EH (cell line): ENCODE data around the gene GAS5.
A peak's percentile ranks its signal among the peaks of the same experiment; 100 is the strongest.
"Not testable (repeated sequence)": the region's sequence is repeated elsewhere in the genome, so short reads cannot be mapped to it uniquely, and the experiment has no call there.

ENCODE experiments used
- DNase-seq: peaks from one replicate; pipeline ENCODE4 v3.0.0-alpha.2; 2015; ENCODE audit warnings: low read depth

The GAS5 gene

GRCh38 chr1:173867753-173868265, at the start of gene GAS5:
TSS of gene GAS5 (minus strand) at chr1:173867989.
- DNase-seq = peak; percentile 100

- no peak for DNase-seq
These were observed 49.4 kb upstream of the GAS5 start, which contains the start of gene SERPINC1 for GRCh38 chr1:173917149-173917548. TSS of gene SERPINC1 (minus strand) at chr1:173917327. CDS start at chr1:173917259, 68 bp downstream.

- no peak for DNase-seq
These were observed 48.9 kb upstream of the GAS5 start for GRCh38 chr1:173916667-173917066.

- DNase-seq = no peak
These were observed 47.8 kb upstream of the GAS5 start for GRCh38 chr1:173915596-173915995.

GRCh38 chr1:173914366-173914871, 46.6 kb upstream of the GAS5 start:
- DNase-seq = peak; percentile 9

- no peak for DNase-seq
These were observed 45.3 kb upstream of the GAS5 start for GRCh38 chr1:173913111-173913510.

GRCh38 chr1:173903827-173904531, 36.2 kb upstream of the GAS5 start:
- no peak for DNase-seq

- DNase-seq = no peak
These were observed 33.2 kb upstream of the GAS5 start for GRCh38 chr1:173900992-173901391.

GRCh38 chr1:173900427-173900826, 32.6 kb upstream of the GAS5 start:
- DNase-seq = no peak

GRCh38 chr1:173894189-173894588, 26.4 kb upstream of the GAS5 start:
- no peak for DNase-seq

GRCh38 chr1:173893611-173894010, 25.8 kb upstream of the GAS5 start:
- DNase-seq = no peak

GRCh38 chr1:173889885-173890284, 22.1 kb upstream of the GAS5 start:
- DNase-seq = no peak

- DNase-seq = no peak
These were observed 21.0 kb upstream of the GAS5 start for GRCh38 chr1:173888749-173889148.

GRCh38 chr1:173887627-173888026, 19.8 kb upstream of the GAS5 start:
- DNase-seq = no peak

GRCh38 chr1:173886746-173887611, 19.2 kb upstream of the GAS5 start:
- DNase-seq = no peak

GRCh38 chr1:173884701-173885100, 16.9 kb upstream of the GAS5 start:
- no peak for DNase-seq

GRCh38 chr1:173881117-173881516, 13.3 kb upstream of the GAS5 start:
- not testable (repeated sequence) for DNase-seq

GRCh38 chr1:173878251-173878650, 10.5 kb upstream of the GAS5 start:
- no peak for DNase-seq

GRCh38 chr1:173876732-173877131, 8.9 kb upstream of the GAS5 start:
- no peak for DNase-seq

GRCh38 chr1:173871500-173871899, 3.7 kb upstream of the GAS5 start:
- DNase-seq = no peak

- no peak for DNase-seq
These were observed 3.3 kb upstream of the GAS5 start for GRCh38 chr1:173871091-173871490.

GRCh38 chr1:173870252-173871075, 2.7 kb upstream of the GAS5 start:
- no peak for DNase-seq
